ENCODE data around the gene INPP5F. TPM values are rescaled to one million over a fixed set of nuclear protein-coding genes. Genes with fewer than 3 reads are reported as not detected.
A peak's percentile ranks its signal among the peaks of the same experiment; 100 is the strongest.

Gene INPP5F
- total and polyA plus RNA-seq, 4 experiments from 2014 or later = 3.6 to 10.9 (median 8.0) TPM

- no peaks in the 10 kb centered on the region for H3K9me3 ChIP-seq (ENCODE audit: control insufficient read depth in 1 of 2, low read length in 2 of 2)
- POLR2A ChIA-PET (ENCODE audit: partially characterized antibody) = interaction anchor here (0.8 kb wide), 1 partner anchor 89 kb away, joined by 3 read pairs; the partner anchor contains the start of gene SEC23IP
- Mint-ChIP-seq H3K4me3 (no peak overlapping the region), H3K36me3 (peaks cover 20 to 24% of the 10 kb centered on the region in 2 donors), H3K9me3 (no peaks in the 10 kb centered on the region), H3K27me3 (no peaks in the 10 kb centered on the region), H3K27ac (no peak overlapping the region), H3K4me1 (peaks cover 2 to 14% (median 3%) of the 10 kb centered on the region in 4 donors)
- H3K27ac ChIP-seq (ENCODE audit: low read depth, low read length) = no peak overlapping the region
- no peaks in the 10 kb centered on the region for H3K4me1 ChIP-seq (ENCODE audit: insufficient read depth, low read length)
- no peak for DNase-seq
- CTCF ChIA-PET (ENCODE audit: partially characterized antibody) = interaction anchor here (1.0 kb wide), 2 partner anchors 116 to 119 kb away, joined by 3 read pairs; no protein-coding TSS in a partner anchor
- H3K36me3 ChIP-seq (ENCODE audit: insufficient read depth, low read length) = peaks cover 7% of the 10 kb centered on the region
- intact Hi-C loops (cut with micrococcal nuclease) = no loop called here
- no peak overlapping the region for H3K4me3 ChIP-seq (ENCODE audit: low read length in 2 of 2)
- H3K27me3 ChIP-seq (ENCODE audit: insufficient read depth, low read length) = no peaks in the 10 kb centered on the region
Measured at GRCh38 chr10:119803264-119803663, 77.4 kb downstream of the INPP5F start.

- CTCF ChIA-PET (ENCODE audit: partially characterized antibody) = no interaction called here
- Histone ChIP-seq H3K36me3 (ENCODE audit: insufficient read depth, low read length) (peaks cover 7% of the 10 kb centered on the region), H3K4me1 (ENCODE audit: insufficient read depth, low read length) (no peaks in the 10 kb centered on the region), H3K27ac (ENCODE audit: low read depth, low read length) (no peak overlapping the region), H3K9me3 (ENCODE audit: control insufficient read depth in 1 of 2, low read length in 2 of 2) (no peaks in the 10 kb centered on the region), H3K27me3 (ENCODE audit: insufficient read depth, low read length) (no peaks in the 10 kb centered on the region), H3K4me3 (ENCODE audit: low read length in 2 of 2) (no peak overlapping the region)
- Mint-ChIP-seq H3K4me1 (peaks cover 2 to 16% (median 3%) of the 10 kb centered on the region in 4 donors), H3K36me3 (peaks cover 15 to 24% of the 10 kb centered on the region in 2 donors), H3K9me3 (no peaks in the 10 kb centered on the region), H3K27me3 (no peaks in the 10 kb centered on the region), H3K27ac (no peak overlapping the region), H3K4me3 (no peak overlapping the region)
- POLR2A ChIA-PET (ENCODE audit: partially characterized antibody) = no interaction called here
- intact Hi-C loops (cut with micrococcal nuclease) = no loop called here
- DNase-seq = no peak
Measured at GRCh38 chr10:119805702-119806230, 79.9 kb downstream of the INPP5F start.

- Histone ChIP-seq H3K9me3 (ENCODE audit: control insufficient read depth in 1 of 2, low read length in 2 of 2) (no peaks in the 10 kb centered on the region), H3K27ac (ENCODE audit: low read depth, low read length) (no peak overlapping the region), H3K36me3 (ENCODE audit: insufficient read depth, low read length) (peaks cover 7% of the 10 kb centered on the region), H3K27me3 (ENCODE audit: insufficient read depth, low read length) (no peaks in the 10 kb centered on the region), H3K4me3 (ENCODE audit: low read length in 2 of 2) (no peak overlapping the region), H3K4me1 (ENCODE audit: insufficient read depth, low read length) (no peaks in the 10 kb centered on the region)
- Mint-ChIP-seq H3K9me3 (no peaks in the 10 kb centered on the region), H3K4me1 (peaks cover 0 to 11% (median 0%) of the 10 kb centered on the region in 4 donors), H3K36me3 (peaks cover 15 to 24% of the 10 kb centered on the region in 2 donors), H3K4me3 (no peak overlapping the region), H3K27me3 (no peaks in the 10 kb centered on the region), H3K27ac (no peak overlapping the region)
- ChIA-PET CTCF (ENCODE audit: partially characterized antibody) (no interaction called here), POLR2A (ENCODE audit: partially characterized antibody) (no interaction called here)
- no peak for DNase-seq
- intact Hi-C loops (cut with micrococcal nuclease) = no loop called here
Measured at GRCh38 chr10:119806334-119807130, 80.7 kb downstream of the INPP5F start.

GRCh38 chr10:119807960-119808697 lies 82.3 kb downstream of the INPP5F start:
- Histone ChIP-seq H3K27ac (ENCODE audit: low read depth, low read length) (no peak overlapping the region), H3K27me3 (ENCODE audit: insufficient read depth, low read length) (no peaks in the 10 kb centered on the region), H3K9me3 (ENCODE audit: control insufficient read depth in 1 of 2, low read length in 2 of 2) (no peaks in the 10 kb centered on the region), H3K4me3 (ENCODE audit: low read length in 2 of 2) (no peak overlapping the region), H3K4me1 (ENCODE audit: insufficient read depth, low read length) (no peaks in the 10 kb centered on the region), H3K36me3 (ENCODE audit: insufficient read depth, low read length) (peaks cover 7% of the 10 kb centered on the region)
- peak in 1 of 5 donors; percentile 6 for DNase-seq
- H3K27me3 Mint-ChIP-seq = no peaks in the 10 kb centered on the region
- peaks cover 0 to 7% (median 0%) of the 10 kb centered on the region in 4 donors for H3K4me1 Mint-ChIP-seq
- peak overlapping the region in 1 of 8 donors; percentile 17 for H3K4me3 Mint-ChIP-seq
- H3K36me3 Mint-ChIP-seq = peaks cover 17 to 28% of the 10 kb centered on the region in 2 donors
- H3K27ac Mint-ChIP-seq = peak overlapping the region in 5 of 7 donors; percentile 3 to 59 (median 42)
- no peaks in the 10 kb centered on the region for H3K9me3 Mint-ChIP-seq
- ChIA-PET POLR2A (ENCODE audit: partially characterized antibody) (no interaction called here), CTCF (ENCODE audit: partially characterized antibody) (interaction anchor here (1.0 to 1.1 kb wide), 2 partner anchors 51 to 58 kb away, joined by 3 to 6 read pairs; no protein-coding TSS in a partner anchor)
- intact Hi-C loops (cut with micrococcal nuclease) = no loop called here

- ChIA-PET CTCF (ENCODE audit: partially characterized antibody) (interaction anchor here (0.9 kb wide), 1 partner anchor 50 kb away, joined by 3 read pairs; no protein-coding TSS in a partner anchor), POLR2A (ENCODE audit: partially characterized antibody) (no interaction called here)
- Mint-ChIP-seq H3K27ac (no peak overlapping the region), H3K9me3 (no peaks in the 10 kb centered on the region), H3K4me3 (no peak overlapping the region), H3K4me1 (peaks cover 0 to 7% (median 0%) of the 10 kb centered on the region in 4 donors), H3K36me3 (peaks cover 19 to 20% of the 10 kb centered on the region in 2 donors), H3K27me3 (no peaks in the 10 kb centered on the region)
- Histone ChIP-seq H3K27me3 (ENCODE audit: insufficient read depth, low read length) (no peaks in the 10 kb centered on the region), H3K27ac (ENCODE audit: low read depth, low read length) (no peak overlapping the region), H3K36me3 (ENCODE audit: insufficient read depth, low read length) (no peaks in the 10 kb centered on the region), H3K4me3 (ENCODE audit: low read length in 2 of 2) (no peak overlapping the region), H3K4me1 (ENCODE audit: insufficient read depth, low read length) (no peaks in the 10 kb centered on the region), H3K9me3 (ENCODE audit: control insufficient read depth in 1 of 2, low read length in 2 of 2) (no peaks in the 10 kb centered on the region)
- no peak for DNase-seq
- intact Hi-C loops (cut with micrococcal nuclease) = no loop called here
Measured at GRCh38 chr10:119811122-119811521, 85.3 kb downstream of the INPP5F start.

- CTCF ChIA-PET (ENCODE audit: partially characterized antibody) = interaction anchor here (0.7 kb wide), 1 partner anchor 78 kb away, joined by 3 read pairs; no protein-coding TSS in a partner anchor
- Mint-ChIP-seq H3K9me3 (no peaks in the 10 kb centered on the region), H3K4me3 (no peak overlapping the region), H3K27ac (peak overlapping the region in 1 of 7 donors; percentile 68), H3K27me3 (no peaks in the 10 kb centered on the region), H3K36me3 (peaks cover 22 to 28% of the 10 kb centered on the region in 2 donors), H3K4me1 (peaks cover 0 to 7% (median 0%) of the 10 kb centered on the region in 4 donors)
- Histone ChIP-seq H3K9me3 (ENCODE audit: control insufficient read depth in 1 of 2, low read length in 2 of 2) (no peaks in the 10 kb centered on the region), H3K27ac (ENCODE audit: low read depth, low read length) (no peak overlapping the region), H3K4me3 (ENCODE audit: low read length in 2 of 2) (no peak overlapping the region), H3K36me3 (ENCODE audit: insufficient read depth, low read length) (no peaks in the 10 kb centered on the region), H3K27me3 (ENCODE audit: insufficient read depth, low read length) (no peaks in the 10 kb centered on the region), H3K4me1 (ENCODE audit: insufficient read depth, low read length) (no peaks in the 10 kb centered on the region)
- DNase-seq = no peak
- intact Hi-C loops (cut with micrococcal nuclease) = no loop called here
- POLR2A ChIA-PET (ENCODE audit: partially characterized antibody) = no interaction called here
Measured at GRCh38 chr10:119812684-119813083, 86.8 kb downstream of the INPP5F start.

- no peaks in the 10 kb centered on the region for H3K27me3 ChIP-seq (ENCODE audit: insufficient read depth, low read length)
- Mint-ChIP-seq H3K4me1 (no peaks in the 10 kb centered on the region), H3K36me3 (peaks cover 20 to 32% of the 10 kb centered on the region in 2 donors), H3K27me3 (no peaks in the 10 kb centered on the region), H3K4me3 (no peak overlapping the region), H3K9me3 (no peaks in the 10 kb centered on the region), H3K27ac (no peak overlapping the region)
- H3K36me3 ChIP-seq (ENCODE audit: insufficient read depth, low read length) = no peaks in the 10 kb centered on the region
- ChIA-PET POLR2A (ENCODE audit: partially characterized antibody) (no interaction called here), CTCF (ENCODE audit: partially characterized antibody) (no interaction called here)
- H3K27ac ChIP-seq (ENCODE audit: low read depth, low read length) = no peak overlapping the region
- no peak overlapping the region for H3K4me3 ChIP-seq (ENCODE audit: low read length in 2 of 2)
- no peak for DNase-seq
- intact Hi-C loops (cut with micrococcal nuclease) = no loop called here
- no peaks in the 10 kb centered on the region for H3K9me3 ChIP-seq (ENCODE audit: control insufficient read depth in 1 of 2, low read length in 2 of 2)
- no peaks in the 10 kb centered on the region for H3K4me1 ChIP-seq (ENCODE audit: insufficient read depth, low read length)
Measured at GRCh38 chr10:119815671-119816070, 89.8 kb downstream of the INPP5F start.
